HEK293T (cell line): ENCODE results near the gene TMCO4.

Experiments used
- CTCF ChIA-PET: fragments of 350-600 bp; formaldehyde crosslinking; extraction: SDS; loops from one replicate; lab custom pipeline; 2021; ENCODE audit warnings: antibody characterized with exemption, inconsistent platforms; lab: Yijun Ruan, JAX
- POLR2A ChIA-PET: fragments of 350-600 bp; formaldehyde crosslinking; extraction: SDS; loops from one replicate; lab custom pipeline; 2020; ENCODE audit warnings: antibody characterized with exemption, inconsistent platforms; lab: Yijun Ruan, JAX
- DNase-seq: peaks from one replicate; pipeline ENCODE4 v3.0.0; 2012; ENCODE audit warnings: mixed read lengths; ENCODE audit errors: extremely low spot score
- ARNT ChIP-seq: fragments of 450-650 bp; IDR thresholded peaks from 2 replicates; pipeline ENCODE4 v1.6.1; 2017; ENCODE audit warnings: mild to moderate bottlenecking
- BHLHE40 ChIP-seq: fragments of 450-650 bp; IDR thresholded peaks from 2 replicates; pipeline ENCODE4 v1.6.1; 2016; ENCODE audit warnings: mild to moderate bottlenecking, moderate library complexity, borderline replicate concordance
- CTBP1 ChIP-seq: fragments of 450-650 bp; IDR thresholded peaks from 2 replicates; pipeline ENCODE4 v1.6.1; 2016; ENCODE audit warnings: borderline replicate concordance
- ELF4 ChIP-seq: fragments of 450-650 bp; IDR thresholded peaks from 2 replicates; pipeline ENCODE4 v1.6.1; 2017; ENCODE audit warnings: antibody characterized with exemption
- FOXA1 ChIP-seq: fragments of 450-650 bp; IDR thresholded peaks from 2 replicates; pipeline ENCODE4 v1.6.1; 2016; ENCODE audit warnings: mild to moderate bottlenecking
- FOXK2 ChIP-seq: fragments of 450-650 bp; IDR thresholded peaks from 2 replicates; pipeline ENCODE4 v1.6.1; 2016; ENCODE audit warnings: mild to moderate bottlenecking
- FOXM1 ChIP-seq: fragments of 450-650 bp; IDR thresholded peaks from 2 replicates; pipeline ENCODE4 v1.6.1; 2017; ENCODE audit warnings: mild to moderate bottlenecking, borderline replicate concordance
- HDGF ChIP-seq: fragments of 450-650 bp; IDR thresholded peaks from 2 replicates; pipeline ENCODE4 v1.6.1; 2017; ENCODE audit warnings: antibody characterized with exemption, borderline replicate concordance
- L3MBTL2 ChIP-seq: fragments of 450-650 bp; conservative IDR thresholded peaks from 2 replicates; pipeline ENCODE4 v1.6.1; 2016; ENCODE audit warnings: mild to moderate bottlenecking
- LEF1 ChIP-seq: fragments of 450-650 bp; IDR thresholded peaks from 2 replicates; pipeline ENCODE4 v1.6.1; 2017; ENCODE audit warnings: mild to moderate bottlenecking, borderline replicate concordance
- NFRKB ChIP-seq: fragments of 450-650 bp; IDR thresholded peaks from 2 replicates; pipeline ENCODE4 v1.6.1; 2016; ENCODE audit warnings: mild to moderate bottlenecking, moderate library complexity
- PKNOX1 ChIP-seq: fragments of 450-650 bp; IDR thresholded peaks from 2 replicates; pipeline ENCODE4 v1.6.1; 2016
- SP1 ChIP-seq: fragments of 450-650 bp; IDR thresholded peaks from 2 replicates; pipeline ENCODE4 v1.6.1; 2017
- SUZ12 ChIP-seq: fragments of 450-650 bp; IDR thresholded peaks from 2 replicates; pipeline ENCODE4 v1.6.1; 2016; ENCODE audit warnings: mild to moderate bottlenecking
- TARDBP ChIP-seq: fragments of 450-650 bp; IDR thresholded peaks from 2 replicates; pipeline ENCODE4 v1.6.1; 2016
- ZNF384 ChIP-seq: fragments of 450-650 bp; IDR thresholded peaks from 2 replicates; pipeline ENCODE4 v1.6.1; 2016

The TMCO4 gene

GRCh38 chr1:19773485-19773884 is 26.2 kb downstream of the TMCO4 start:
- ChIA-PET CTCF (no interaction called here), POLR2A (no interaction called here)
- no peak for DNase-seq
- TF ChIP-seq SP1 (no peak), ELF4 (no peak), BHLHE40 (no peak), SUZ12 (no peak), L3MBTL2 (no peak), FOXA1 (no peak), TARDBP (no peak), ZNF384 (no peak), CTBP1 (no peak), FOXM1 (no peak), LEF1 (no peak), PKNOX1 (no peak), NFRKB (no peak), ARNT (no peak), HDGF (no peak)

GRCh38 chr1:19772053-19772452 is 27.7 kb downstream of the TMCO4 start:
- ChIA-PET POLR2A (no interaction called here), CTCF (interaction anchor here (1.7 kb wide), 1 partner anchor 11 kb away, joined by 5 read pairs; no protein-coding TSS in a partner anchor)
- TF ChIP-seq ZNF384, result no peak
- no peak for TF ChIP-seq L3MBTL2
- TF ChIP-seq PKNOX1, result no peak
- TF ChIP-seq LEF1, result no peak
- TF ChIP-seq BHLHE40, result no peak
- no peak for TF ChIP-seq FOXA1
- no peak for TF ChIP-seq SUZ12
- no peak for TF ChIP-seq FOXK2
- no peak for TF ChIP-seq NFRKB
- TF ChIP-seq ELF4, result no peak
- TF ChIP-seq ARNT, result no peak
- no peak for TF ChIP-seq CTBP1
- no peak for TF ChIP-seq TARDBP
- no peak for TF ChIP-seq SP1
- TF ChIP-seq HDGF, result no peak
- no peak for TF ChIP-seq FOXM1
- DNase-seq, result no peak

GRCh38 chr1:19771350-19771749 is 28.4 kb downstream of the TMCO4 start:
- ChIA-PET POLR2A (no interaction called here), CTCF (interaction anchor here (1.7 kb wide), 1 partner anchor 10 kb away, joined by 5 read pairs; no protein-coding TSS in a partner anchor)
- no peak for TF ChIP-seq ZNF384
- DNase-seq, result no peak

GRCh38 chr1:19770436-19771190 is 29.1 kb downstream of the TMCO4 start:
- DNase-seq, result no peak
- CTCF ChIA-PET, result interaction anchor here (1.7 kb wide), 1 partner anchor 9 kb away, joined by 5 read pairs; no protein-coding TSS in a partner anchor
- TF ChIP-seq PKNOX1 (no peak), SUZ12 (no peak), L3MBTL2 (no peak), FOXM1 (no peak), HDGF (no peak), TARDBP (no peak), FOXA1 (no peak), LEF1 (no peak), ZNF384 (no peak), FOXK2 (no peak), ARNT (no peak), ELF4 (no peak), CTBP1 (no peak), SP1 (no peak), NFRKB (no peak), BHLHE40 (no peak)
- POLR2A ChIA-PET, result no interaction called here

- TF ChIP-seq TARDBP (no peak), PKNOX1 (no peak), HDGF (no peak), CTBP1 (no peak), ARNT (no peak), L3MBTL2 (no peak), SP1 (no peak), FOXK2 (no peak), FOXM1 (no peak), NFRKB (no peak), FOXA1 (no peak), LEF1 (no peak), ELF4 (no peak), SUZ12 (no peak), BHLHE40 (no peak), ZNF384 (no peak)
- DNase-seq, result no peak
- ChIA-PET CTCF (no interaction called here), POLR2A (no interaction called here)
These were observed 30.3 kb downstream of the TMCO4 start for GRCh38 chr1:19769211-19769932.
